ENCODE data around the gene ATXN7L1. TPM values are rescaled to one million over a fixed set of nuclear protein-coding genes. Genes with fewer than 3 reads are reported as not detected.
"Not testable (repeated sequence)": the region's sequence is repeated elsewhere in the genome, so short reads cannot be mapped to it uniquely, and the experiment has no call there.

The ATXN7L1 gene
- total RNA-seq, 1 donor from 2014 or later, result 7.7 TPM

DNA sequence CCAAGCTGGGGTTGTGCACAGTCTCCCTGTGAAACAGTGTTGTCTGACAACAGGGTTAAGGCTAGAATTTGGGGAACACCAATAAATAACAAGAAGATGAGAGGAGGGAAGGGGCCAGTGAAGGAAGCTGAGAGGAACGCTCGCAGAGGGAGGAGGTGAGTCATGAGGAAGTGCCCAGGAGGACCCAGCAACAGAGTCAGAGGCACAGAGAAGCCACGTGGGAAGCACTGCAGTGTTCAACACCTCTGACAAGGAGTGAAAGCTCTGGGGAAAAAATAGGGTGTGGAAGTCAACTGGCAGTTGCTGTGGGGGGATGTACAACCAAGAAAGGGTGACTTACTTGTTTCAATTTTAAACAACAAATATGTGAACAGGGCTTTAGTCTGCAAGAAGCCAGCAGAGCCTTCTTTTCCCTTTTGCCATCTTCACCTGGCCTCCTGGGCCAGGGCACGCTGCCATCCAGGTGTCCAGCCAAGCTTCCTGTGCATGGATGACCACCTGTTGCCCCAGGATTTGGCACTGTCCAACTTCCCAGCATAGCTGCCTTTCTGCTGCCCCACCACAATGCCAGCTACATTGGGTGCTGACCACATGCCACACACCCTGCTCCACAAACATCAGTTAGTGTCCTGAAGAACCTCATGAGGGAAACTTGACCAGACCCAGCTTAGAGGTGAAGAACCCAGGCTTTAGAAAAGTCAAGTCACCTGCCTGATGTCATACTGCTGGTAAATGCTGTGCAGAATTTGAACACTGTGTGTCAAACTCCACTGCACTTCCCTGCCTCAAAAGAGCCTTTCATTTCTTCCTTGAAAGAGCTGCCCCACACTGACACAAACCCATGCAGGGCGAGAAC, 69.6 kb downstream of the ATXN7L1 start:
- DNase-seq (ENCODE audit: low spot score in 2 of 2) (peak in 1 of 2 donors; percentile 34), FAIRE-seq (no peak)

DNA sequence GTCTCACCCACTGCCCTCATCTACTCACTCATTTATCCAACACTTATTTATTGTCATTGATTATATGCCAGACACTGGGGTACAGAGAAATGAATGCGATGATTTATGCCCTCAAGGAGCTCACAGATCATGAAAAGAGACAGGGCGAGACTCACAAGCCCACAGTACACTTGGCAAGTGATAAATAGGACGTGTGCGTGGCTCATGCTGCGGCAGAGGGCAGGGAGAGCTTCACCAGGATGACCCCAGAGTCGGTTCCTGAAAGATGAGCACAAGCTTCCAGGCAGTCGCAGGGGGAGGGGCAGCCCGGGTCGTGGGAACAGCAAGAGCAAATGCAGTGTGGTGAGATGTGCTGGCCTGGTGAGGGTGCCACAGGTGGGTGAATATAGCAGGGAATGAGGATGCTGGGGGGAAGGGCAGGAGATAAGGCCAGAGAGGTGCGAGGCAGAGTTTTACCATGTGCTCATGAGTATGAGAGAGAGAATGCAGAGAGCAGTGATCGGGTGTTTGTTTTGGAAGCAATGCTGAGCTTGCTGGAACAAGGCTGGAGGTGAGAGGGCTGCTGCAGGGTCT, 70.9 kb downstream of the ATXN7L1 start:
- FAIRE-seq (no peak), DNase-seq (ENCODE audit: low spot score in 2 of 2) (no peak)

DNA sequence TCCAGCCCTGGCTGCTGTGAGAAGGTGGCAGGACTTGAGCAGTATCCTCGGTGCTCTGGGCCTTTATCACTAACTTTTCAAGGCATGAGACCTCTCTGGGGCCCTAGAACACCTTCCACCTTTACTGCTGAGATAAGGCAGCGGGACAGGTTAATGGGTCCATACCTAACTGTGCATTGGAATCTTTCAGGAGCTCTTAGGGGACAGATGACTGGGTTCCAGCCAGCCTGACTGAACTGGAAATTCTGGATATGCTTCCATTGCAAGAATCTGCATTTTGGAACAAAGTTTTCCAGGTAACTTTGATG, 73.0 kb downstream of the ATXN7L1 start:
- DNase-seq (ENCODE audit: low spot score in 2 of 2) (no peak), FAIRE-seq (no peak)

DNA sequence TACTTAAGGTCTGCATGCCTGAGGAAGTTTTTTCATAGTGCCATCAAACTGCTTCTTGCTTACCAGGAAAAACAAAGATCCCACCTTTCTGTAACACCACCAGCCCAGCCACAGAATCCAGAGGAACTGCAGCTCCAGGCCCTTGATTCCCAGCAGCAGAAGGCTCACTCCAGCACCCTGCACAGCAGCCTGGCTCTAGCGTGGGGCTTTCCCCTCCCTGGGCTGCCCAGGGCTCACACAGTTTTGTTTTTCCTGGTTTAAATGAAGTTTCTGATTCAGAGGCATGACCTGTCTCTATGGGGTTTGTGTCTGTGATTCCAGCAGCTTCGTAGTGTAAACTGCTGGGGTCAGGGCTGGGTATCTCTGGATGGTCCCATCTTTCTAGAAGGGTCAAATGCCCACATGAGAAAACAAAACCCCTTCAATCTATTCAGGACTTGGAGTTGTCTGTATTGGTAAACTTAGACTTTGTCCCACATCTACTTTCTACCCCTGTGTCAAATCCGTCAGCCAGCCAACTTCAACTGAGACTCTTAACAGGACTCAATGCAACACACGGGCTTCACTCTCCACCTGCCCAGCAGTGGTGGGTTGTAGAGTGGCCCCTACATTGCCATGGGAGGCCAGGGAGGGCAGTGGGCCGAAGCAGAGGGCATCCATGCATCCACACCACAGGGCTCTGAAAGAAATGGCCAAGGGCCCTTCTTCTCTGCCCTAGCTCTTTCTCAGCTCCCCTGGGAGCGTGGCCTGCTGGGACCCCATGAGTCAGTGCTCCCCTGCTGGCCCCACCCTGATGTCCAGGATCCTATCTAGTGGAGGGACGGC, 73.6 kb downstream of the ATXN7L1 start:
- no peak for DNase-seq (ENCODE audit: low spot score in 2 of 2)
- no peak for FAIRE-seq

DNA sequence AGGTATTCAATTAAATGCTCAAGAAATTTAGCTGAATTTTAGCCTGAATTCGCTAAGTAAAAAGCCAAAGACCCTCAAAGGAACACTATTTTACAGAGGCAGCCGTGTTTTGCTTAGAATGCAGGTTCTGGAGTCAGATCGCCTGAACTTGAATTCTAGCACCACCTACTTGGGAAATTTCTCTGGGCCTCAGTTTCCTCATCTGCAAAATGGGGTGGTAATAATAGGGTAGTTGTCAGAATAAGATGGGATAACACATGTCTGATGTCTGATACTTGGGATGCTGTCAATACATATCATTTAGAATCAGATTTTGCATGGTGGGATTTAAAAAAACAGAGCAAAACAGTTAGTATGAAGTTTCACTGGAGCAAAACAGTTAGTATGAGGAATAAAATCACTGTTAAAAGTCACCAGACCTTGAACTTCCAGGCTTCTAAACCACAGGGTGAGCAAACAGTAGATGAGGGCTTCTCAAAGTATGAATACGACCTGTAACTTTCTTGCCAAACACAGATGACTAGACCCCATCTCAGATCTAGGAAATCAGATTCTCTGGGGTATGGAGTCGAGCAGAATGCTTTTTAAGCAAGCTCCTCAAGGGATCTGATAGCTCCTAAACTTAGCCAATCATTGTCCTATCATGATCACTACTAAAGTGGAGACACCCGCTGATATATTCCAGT, 75.4 kb downstream of the ATXN7L1 start:
- no peak for DNase-seq (ENCODE audit: low spot score in 2 of 2)
- no peak for FAIRE-seq

DNA sequence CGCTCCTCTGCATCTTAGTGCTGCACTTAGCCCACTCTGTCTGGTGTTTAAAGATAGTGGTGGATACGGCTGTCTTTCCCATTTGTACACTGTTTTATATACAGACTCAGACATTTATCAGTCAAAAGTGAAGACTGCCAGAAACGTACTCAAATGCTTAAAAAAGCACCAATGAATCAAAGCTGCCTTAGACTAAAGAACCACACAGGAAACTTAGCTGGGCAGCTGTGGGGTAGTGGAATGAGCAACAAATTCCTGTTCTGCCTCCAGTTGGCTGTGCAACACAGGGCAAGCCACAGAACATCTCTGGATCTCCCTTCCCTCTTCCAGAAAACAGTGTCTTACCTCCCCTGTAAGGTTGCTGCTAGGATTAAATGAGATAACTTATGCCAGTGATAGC, 76.0 kb downstream of the ATXN7L1 start:
- DNase-seq (ENCODE audit: low spot score in 2 of 2) (no peak), FAIRE-seq (no peak)

DNA sequence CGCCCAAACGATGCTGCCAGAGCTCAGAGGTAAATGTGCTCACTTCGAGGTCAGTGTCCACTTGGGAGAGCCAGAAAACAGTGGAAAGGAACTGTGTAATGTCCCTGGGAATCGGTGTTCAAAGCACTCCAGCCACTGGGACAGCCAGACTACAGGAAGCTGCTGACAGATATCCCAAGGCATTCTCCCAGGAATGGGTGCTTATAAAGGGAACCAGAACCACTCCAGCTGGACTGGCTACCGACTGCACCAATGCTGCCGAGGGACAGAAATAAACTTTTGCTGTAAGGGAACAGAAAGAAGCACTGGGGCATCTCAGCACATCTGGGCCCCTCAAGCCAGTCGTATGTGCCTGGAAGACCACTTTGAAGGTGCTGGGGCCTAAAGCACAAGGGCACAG, 76.7 kb downstream of the ATXN7L1 start:
- no peak for DNase-seq (ENCODE audit: low spot score in 2 of 2)
- no peak for FAIRE-seq

DNA sequence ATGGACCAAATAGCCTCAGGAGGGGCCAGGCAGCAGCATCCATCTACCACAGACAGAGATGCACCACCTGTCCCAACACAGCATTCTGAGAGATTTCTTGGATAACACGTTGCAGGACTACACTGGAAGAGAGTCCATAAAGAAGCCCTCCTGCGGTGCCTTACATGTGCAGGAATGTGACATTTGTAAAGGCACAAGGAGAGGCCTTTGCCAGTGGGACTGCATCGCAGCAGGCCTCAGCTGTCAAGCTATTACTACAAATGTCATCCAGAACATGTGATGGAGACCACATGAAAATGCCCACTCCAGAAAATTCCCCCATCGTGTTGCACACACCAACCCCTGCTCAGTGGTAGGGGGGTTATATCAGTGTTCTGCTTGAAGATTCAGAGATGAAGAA, 77.4 kb downstream of the ATXN7L1 start:
- FAIRE-seq (no peak), DNase-seq (ENCODE audit: low spot score in 2 of 2) (no peak)

DNA sequence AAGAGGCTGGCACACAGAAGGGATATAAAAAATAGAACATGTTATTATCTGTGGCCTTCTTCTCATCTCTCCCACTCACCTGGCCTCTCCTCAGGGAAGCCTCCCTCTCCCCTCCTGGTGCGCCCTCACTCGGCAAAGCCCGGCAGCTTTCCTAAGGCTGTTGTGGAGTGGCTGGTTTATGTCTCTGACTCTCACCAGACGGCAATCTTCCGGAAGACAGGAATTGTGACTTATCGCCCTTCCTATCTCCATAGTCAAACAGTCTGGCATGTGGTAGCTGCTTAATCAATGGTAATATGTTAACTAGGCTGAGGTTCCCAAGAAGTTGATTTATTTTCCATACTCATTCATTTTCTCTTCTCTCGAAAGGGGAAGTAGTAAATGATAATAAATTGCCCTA, 78.7 kb downstream of the ATXN7L1 start:
- FAIRE-seq (no peak), DNase-seq (ENCODE audit: low spot score in 2 of 2) (no peak)

DNA sequence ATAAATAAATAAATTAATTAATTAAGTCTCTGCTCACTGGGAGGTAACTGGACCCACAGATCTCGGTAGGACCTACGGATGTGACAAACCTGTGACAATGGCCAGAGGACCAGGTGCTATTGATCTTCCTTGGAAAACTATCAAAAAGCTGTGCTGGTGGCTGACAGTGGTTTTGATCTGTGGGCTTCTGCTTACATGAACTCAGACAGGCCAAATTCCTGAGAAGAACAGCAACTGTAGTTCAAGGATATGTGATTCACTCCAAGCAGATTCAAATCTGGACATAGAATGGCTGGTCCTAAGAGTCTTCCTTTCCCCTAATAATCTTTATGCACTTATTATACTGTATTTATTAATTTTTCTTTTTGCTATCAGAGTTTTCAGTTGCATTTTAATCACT, 80.0 kb downstream of the ATXN7L1 start:
- FAIRE-seq, result no peak
- DNase-seq (ENCODE audit: low spot score in 2 of 2), result no peak

DNA sequence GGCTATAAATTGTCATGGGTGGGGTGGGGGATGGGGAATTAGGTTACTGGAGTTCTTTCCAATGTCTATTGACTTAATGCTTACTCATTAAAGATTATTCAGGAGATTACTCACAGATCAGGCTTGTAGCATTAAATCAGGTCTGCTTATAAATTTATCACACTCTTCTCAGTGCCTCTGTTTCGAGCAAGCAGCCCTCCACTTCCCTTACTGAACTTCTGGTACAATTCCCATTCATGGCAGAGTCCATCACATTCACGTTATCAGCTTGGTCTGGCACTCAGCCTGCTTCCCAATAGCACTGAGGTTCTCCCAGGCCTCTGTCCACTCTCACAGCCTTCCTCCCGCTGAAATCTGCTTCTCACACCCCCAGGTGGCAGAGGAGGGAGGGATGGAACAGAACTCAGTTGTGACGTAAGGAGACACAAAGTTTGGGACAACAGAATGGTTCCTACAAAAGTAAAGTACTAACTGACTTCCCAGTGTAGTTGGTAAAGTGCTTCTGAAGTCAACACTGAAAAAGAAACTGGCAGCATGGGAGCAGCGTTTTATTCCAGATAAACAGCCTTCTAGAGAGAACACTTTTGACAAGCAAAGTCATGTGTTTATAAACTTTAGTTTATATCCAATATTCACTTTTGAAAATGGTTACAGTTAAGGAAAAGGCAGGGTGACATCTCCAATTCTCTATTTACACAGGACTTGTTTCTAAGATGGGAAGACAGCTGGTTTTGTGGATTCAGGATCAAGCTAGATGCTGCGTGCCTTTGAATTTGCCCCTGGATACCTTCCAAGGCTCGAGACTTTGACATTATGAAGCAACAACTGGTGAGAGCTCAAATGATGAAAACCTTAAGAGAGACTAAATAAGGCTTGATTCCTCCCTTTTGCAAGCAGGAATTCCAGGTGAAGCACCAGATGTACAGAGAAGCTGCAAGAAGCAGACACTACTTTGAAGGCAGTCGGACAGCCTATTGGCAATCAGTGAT, 81.4 kb downstream of the ATXN7L1 start:
- no peak for DNase-seq (ENCODE audit: low spot score in 2 of 2)

DNA sequence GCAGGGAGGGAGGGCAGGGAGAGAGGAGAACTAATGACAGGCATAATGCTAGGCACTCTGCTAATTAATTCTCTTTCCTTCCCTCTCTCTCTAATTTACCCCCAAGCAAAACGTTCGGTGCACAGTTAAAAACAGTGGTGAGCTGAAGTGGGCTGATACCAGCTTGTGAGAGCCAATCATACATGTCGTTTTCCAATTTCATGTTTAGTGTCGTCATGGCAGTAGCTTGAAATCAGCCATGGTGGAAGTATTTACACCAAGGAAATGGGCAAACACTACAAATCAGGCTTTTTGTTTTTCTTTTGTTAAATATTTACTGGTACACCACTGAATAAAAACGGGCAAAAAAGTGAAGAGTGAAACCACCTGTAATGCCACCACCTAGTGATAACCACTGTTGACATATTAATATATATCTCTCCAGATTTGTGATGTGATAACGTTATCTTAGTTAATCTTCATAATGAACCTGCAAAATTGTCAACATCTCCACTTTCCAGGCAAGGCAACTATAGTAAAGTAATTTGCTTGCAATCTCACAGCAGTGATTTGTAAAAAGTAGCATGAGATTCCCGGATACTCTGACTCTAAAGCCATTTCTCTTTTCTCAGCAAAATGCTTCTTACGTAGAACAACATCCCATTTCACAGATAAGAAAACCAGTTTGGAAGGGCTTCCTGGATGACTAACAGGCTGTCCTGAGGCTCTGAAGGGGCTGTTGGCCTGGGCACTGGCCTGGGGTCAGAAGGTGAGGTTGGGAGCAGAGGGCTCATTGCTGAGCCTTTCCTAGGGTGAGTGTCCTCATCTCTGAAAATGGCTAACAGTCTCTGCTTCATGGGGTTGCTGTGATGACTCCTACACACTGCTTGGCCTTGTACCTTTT, 83.7 kb downstream of the ATXN7L1 start:
- FAIRE-seq (no peak), DNase-seq (ENCODE audit: low spot score in 2 of 2) (no peak)

More for the DNA sequence above, 81.4 kb downstream of the ATXN7L1 start:
- no peak for FAIRE-seq

DNA sequence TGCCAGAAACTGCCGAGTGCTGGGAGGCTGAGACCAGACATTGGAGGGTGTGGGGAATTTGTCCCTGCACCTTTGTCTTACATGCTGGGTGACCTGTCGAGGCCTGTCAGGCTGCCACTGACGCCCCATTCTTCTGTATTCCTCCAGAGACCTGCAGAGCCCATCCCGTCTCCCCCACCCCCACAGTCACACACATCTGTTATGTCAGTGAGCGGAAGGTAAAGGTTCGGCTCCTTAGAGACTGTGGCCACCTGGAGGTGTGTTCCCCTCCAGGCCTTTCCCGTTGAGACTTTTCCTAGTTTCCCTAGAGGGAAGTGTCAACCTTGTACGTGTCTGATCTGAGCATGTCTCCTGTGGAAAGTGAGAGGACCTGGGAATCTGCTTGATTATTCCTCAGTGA, 84.5 kb downstream of the ATXN7L1 start:
- FAIRE-seq, result no peak
- DNase-seq (ENCODE audit: low spot score in 2 of 2), result no peak

DNA sequence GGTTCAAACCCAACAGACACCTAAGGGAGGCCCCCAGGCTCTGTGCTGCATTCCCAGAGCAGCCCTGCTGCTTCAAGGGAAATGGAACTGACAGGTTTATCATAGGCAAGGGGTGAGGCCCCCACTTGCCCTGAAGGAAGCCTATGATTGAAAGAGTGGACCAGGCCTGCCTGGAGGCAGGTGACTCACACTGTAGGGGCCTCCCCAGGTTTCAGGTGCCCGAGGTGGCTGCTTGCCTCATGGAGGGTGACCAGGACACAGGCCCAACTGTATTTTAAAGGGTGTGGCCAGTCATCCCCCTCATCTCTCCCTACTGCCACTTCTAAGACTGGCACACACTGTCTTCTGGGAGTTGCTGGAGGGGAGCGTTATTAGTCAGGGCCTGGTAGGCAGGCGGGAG, 85.4 kb downstream of the ATXN7L1 start:
- no peak for FAIRE-seq

DNA sequence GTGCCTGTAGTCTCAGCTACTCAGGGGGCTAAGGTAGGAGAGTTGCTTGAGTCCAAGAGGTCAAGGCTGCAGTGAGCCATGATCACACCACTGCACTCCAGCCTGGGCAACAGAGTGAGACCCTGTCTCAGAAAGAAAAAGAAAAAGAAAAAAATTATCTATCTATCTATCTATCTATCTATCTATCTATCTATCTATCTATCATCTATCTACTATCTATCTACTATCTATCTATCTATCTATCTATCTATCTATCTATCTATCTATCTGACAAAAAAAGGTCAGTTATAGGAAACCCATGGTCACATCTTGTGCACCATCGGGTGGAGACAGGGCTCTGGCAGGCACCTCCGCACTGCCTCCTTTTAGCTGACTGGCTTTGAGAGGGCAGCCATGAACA, 85.9 kb downstream of the ATXN7L1 start:
- DNase-seq (ENCODE audit: low spot score in 2 of 2); FAIRE-seq: not testable (repeated sequence)

More for the DNA sequence above, 85.4 kb downstream of the ATXN7L1 start:
- no peak for DNase-seq (ENCODE audit: low spot score in 2 of 2)

DNA sequence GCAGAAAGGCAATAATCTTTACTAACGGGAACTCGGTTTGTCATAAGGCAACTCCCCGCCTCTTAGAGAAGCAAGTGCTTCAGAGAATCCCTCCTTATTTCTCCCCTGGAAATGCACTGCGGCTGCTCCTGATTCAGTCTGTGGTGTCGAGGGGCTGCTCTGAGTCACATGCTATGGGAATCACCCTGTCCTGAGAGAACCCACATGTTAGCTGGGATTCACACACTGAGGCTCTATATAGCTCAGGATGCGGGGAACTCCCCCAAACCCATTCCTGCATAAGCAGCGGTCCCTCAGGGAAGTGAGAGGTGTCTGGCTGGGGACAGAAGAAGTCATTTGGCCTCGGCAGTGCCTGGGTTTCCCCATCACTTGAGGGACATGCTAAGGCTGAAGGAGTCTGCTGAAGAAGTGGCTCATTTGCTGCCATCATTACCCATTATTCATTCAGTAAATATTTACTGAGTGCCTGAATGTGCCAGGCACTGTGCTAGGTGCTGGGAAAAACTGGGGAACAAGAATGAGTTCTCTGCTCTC, 87.5 kb downstream of the ATXN7L1 start:
- DNase-seq (ENCODE audit: low spot score in 2 of 2), result no peak
- FAIRE-seq, result no peak

DNA sequence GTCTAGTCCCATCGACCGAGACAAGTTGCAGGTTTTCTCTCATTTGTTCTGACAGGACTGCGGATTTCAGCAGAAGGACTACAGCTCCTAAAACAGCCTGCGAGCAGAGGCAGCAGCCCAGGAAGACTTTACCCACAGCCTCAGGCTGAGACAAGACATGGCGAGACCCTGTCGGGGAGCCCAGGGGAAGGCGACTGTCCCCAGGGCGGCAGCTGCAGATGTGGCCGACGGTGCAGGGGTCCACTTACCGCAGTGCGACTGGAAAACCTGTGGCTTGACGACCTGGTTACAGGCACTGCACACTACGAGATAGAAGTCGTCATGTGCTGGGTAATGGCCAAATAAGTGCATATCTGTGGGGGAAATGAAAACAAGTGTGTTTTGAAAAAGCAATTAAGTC, 88.0 kb downstream of the ATXN7L1 start:
- no peak for FAIRE-seq
- no peak for DNase-seq (ENCODE audit: low spot score in 2 of 2)

DNA sequence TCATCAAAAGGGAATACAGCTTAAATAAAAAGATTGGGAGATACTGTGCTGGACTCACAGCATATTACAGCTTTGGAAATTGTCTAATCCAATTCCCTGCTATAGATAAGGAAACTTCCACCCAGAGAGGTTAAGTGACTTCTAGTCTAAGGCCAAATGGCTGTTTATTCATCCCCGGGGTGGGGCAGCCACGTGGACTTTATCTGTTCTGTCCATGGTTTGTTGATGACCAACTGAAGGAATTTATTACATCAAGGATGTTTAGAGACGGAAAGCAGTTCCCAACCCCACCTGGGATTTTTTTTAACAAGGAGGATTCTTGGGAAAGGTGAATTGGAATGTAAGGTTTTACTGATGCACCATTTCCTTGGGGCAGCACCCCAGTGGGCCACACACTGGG, 88.6 kb downstream of the ATXN7L1 start:
- no peak for DNase-seq (ENCODE audit: low spot score in 2 of 2)
- no peak for FAIRE-seq

All from frontal cortex (tissue), 4 donors.